ENCODE results near the gene MCM6. TPM values are rescaled to one million over a fixed set of nuclear protein-coding genes. Genes with fewer than 3 reads are reported as not detected.
"Not testable (repeated sequence)": the region's sequence is repeated elsewhere in the genome, so short reads cannot be mapped to it uniquely, and the experiment has no call there.

MCM6 gene
- total RNA-seq, 1 donor: 24.0 TPM

GRCh38 chr2:135825131-135825530 lies 51.1 kb downstream of the MCM6 start:
- DNase-seq (ENCODE audit: low read depth in 2 of 3, low spot score in 2 of 3): no peak

- no peak for DNase-seq (ENCODE audit: low read depth in 2 of 3, low spot score in 2 of 3)
Measured at GRCh38 chr2:135822855-135823254, 53.4 kb downstream of the MCM6 start.

GRCh38 chr2:135821190-135821589 lies 55.1 kb downstream of the MCM6 start:
- no peak for DNase-seq (ENCODE audit: low read depth in 2 of 3, low spot score in 2 of 3)

- peak in 2 of 3 donors; percentile 72 to 84 for DNase-seq (ENCODE audit: low read depth in 2 of 3, low spot score in 2 of 3)
Measured at GRCh38 chr2:135820003-135820618, 56.1 kb downstream of the MCM6 start.

GRCh38 chr2:135818937-135819610 lies 57.2 kb downstream of the MCM6 start:
- peak in 1 of 3 donors; percentile 39 for DNase-seq (ENCODE audit: low read depth in 2 of 3, low spot score in 2 of 3)

- DNase-seq (ENCODE audit: low read depth in 2 of 3, low spot score in 2 of 3): no peak
Measured at GRCh38 chr2:135817951-135818350, 58.3 kb downstream of the MCM6 start.

- no peak for DNase-seq (ENCODE audit: low read depth in 2 of 3, low spot score in 2 of 3)
Measured at GRCh38 chr2:135817466-135817865, 58.8 kb downstream of the MCM6 start.

- no peak for DNase-seq (ENCODE audit: low read depth in 2 of 3, low spot score in 2 of 3)
Measured at GRCh38 chr2:135815269-135815668, 61.0 kb downstream of the MCM6 start.

- no peak for DNase-seq (ENCODE audit: low read depth in 2 of 3, low spot score in 2 of 3)
Measured at GRCh38 chr2:135812907-135813511, 63.2 kb downstream of the MCM6 start.

GRCh38 chr2:135807874-135808273 lies 68.4 kb downstream of the MCM6 start:
- not testable (repeated sequence) for DNase-seq (ENCODE audit: low read depth in 2 of 3, low spot score in 2 of 3)

- no peak for DNase-seq (ENCODE audit: low read depth in 2 of 3, low spot score in 2 of 3)
Measured at GRCh38 chr2:135803278-135803677, 73.0 kb downstream of the MCM6 start.

GRCh38 chr2:135802350-135802749 lies 73.9 kb downstream of the MCM6 start:
- no peak for DNase-seq (ENCODE audit: low read depth in 2 of 3, low spot score in 2 of 3)

- no peak for DNase-seq (ENCODE audit: low read depth in 2 of 3, low spot score in 2 of 3)
Measured at GRCh38 chr2:135800513-135801460, 75.5 kb downstream of the MCM6 start.

GRCh38 chr2:135799738-135800137 lies 76.5 kb downstream of the MCM6 start:
- DNase-seq (ENCODE audit: low read depth in 2 of 3, low spot score in 2 of 3): no peak

- DNase-seq (ENCODE audit: low read depth in 2 of 3, low spot score in 2 of 3): no peak
Measured at GRCh38 chr2:135798762-135799161, 77.5 kb downstream of the MCM6 start.

GRCh38 chr2:135798275-135798705 lies 78.0 kb downstream of the MCM6 start:
- no peak for DNase-seq (ENCODE audit: low read depth in 2 of 3, low spot score in 2 of 3)

- peak; percentile 54 to 86 (median 72) for DNase-seq (ENCODE audit: low read depth in 2 of 3, low spot score in 2 of 3)
Measured at GRCh38 chr2:135797497-135798274, 78.6 kb downstream of the MCM6 start.

- DNase-seq (ENCODE audit: low read depth in 2 of 3, low spot score in 2 of 3): no peak
Measured at GRCh38 chr2:135796606-135797005, 79.6 kb downstream of the MCM6 start.

- DNase-seq (ENCODE audit: low read depth in 2 of 3, low spot score in 2 of 3): not testable (repeated sequence)
Measured at GRCh38 chr2:135795641-135796040, 80.6 kb downstream of the MCM6 start.

Data from hematopoietic multipotent progenitor cell (in vitro differentiated cells).